CD4-positive, alpha-beta T cell treated with Interleukin-10 for 1 hour (primary cell): ENCODE data around the gene RAI1.

Source experiments
- DNase-seq: peaks from one replicate; pipeline ENCODE4 v3.0.0-alpha.2; 2020

Gene RAI1

DNA sequence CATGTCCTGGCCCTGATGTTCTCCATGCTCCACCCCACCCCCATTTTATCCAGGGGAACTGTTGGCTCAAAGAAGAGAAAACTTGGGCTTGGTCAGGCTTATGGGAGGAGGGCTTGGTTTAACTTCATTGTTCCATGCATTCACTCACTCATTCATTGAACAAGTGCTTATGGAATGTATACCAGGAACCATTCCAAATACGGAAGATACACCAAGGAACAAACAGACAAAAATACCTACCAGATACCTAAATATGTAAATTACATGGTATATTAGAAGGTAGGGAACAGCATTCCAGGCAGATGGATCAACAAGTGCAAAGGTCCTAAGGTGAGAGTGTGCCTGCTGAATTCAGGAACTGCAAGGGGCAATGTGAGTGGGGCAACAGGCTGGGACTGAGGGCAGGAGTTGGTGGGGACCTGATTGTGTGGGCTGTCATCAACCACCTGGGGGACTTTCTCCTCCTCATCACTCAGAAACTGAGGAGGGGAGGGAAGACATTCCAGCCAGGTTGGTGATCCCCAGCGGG, 39.9 kb downstream of the RAI1 start:
- no peak for DNase-seq

GRCh38 chr17:17722081-17722905, 41.0 kb downstream of the RAI1 start:
- DNase-seq, result no peak

GRCh38 chr17:17722906-17723353, 41.7 kb downstream of the RAI1 start:
- DNase-seq, result no peak

GRCh38 chr17:17723354-17724261, 42.4 kb downstream of the RAI1 start:
- no peak for DNase-seq

DNA sequence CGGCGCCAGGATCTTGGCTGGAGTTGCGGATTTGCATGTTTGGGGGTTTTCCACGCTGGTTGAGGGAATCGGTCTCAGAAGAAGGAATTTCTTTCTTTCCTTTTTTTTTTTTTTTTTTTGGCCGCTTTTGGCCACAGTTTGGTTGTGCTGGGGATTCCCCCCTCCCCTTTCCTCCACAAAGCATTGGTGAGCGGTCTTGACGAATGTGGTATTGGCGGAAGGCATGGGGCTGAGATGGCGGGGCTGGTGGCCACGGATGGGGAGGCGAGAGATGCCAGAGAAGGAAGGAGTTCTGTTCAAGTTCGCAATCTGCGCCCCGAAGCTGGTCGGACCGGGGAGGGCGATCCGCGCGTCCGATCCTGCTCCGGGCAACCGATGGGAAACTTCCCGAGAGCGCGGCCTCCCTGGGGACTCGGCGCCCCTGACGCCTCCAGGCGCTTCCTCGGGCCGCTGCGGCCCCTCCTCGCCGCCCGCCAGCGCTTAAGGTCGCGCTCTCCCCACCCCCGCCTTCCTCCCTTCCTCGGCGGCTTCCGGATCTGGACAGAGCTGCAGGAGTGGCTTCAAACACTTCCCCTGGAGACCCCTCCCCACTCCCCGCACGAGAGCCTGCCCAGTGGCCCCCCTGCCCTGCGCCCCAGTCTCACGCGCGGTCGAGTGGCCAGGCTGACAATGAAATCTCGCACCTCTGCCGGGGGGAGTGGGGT, 43.2 kb downstream of the RAI1 start:
- DNase-seq, result peak; percentile 17

DNA sequence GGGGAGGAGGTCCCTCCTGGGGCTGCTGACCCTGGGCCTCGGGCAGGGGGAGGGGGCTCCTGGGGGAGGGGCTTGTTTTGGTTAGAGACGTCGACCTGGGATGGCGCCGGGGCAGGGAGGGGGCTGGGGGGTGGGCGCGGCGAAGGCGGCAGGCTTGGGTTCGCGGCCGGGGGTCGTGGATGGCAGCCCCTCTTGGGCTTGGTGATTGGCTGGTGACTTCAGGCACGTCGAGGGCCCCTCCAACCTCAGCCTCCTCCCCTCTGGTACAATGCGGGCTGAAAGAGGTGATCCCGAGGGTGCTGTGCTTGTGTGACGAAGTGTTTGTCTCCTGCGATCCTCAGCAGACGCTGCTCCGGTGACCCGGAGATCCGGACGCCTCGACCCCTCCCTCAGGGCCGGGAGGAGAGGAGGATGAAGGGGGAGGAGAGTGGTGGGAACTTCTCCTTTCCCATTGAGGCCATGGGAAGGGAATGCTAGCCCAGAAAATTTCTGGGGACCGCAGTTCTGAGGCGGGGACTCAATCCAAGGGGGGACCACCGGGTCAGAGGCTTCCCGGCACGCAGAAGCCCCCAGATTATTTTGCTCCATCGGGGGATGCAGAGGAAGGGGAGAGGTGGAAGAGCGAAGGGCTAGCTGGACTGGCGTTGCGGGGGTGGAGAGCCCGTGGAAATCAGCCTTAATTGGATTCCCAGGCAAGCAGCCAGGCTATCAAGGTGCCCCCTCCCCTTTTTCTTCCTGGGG, 43.9 kb downstream of the RAI1 start:
- no peak for DNase-seq

DNA sequence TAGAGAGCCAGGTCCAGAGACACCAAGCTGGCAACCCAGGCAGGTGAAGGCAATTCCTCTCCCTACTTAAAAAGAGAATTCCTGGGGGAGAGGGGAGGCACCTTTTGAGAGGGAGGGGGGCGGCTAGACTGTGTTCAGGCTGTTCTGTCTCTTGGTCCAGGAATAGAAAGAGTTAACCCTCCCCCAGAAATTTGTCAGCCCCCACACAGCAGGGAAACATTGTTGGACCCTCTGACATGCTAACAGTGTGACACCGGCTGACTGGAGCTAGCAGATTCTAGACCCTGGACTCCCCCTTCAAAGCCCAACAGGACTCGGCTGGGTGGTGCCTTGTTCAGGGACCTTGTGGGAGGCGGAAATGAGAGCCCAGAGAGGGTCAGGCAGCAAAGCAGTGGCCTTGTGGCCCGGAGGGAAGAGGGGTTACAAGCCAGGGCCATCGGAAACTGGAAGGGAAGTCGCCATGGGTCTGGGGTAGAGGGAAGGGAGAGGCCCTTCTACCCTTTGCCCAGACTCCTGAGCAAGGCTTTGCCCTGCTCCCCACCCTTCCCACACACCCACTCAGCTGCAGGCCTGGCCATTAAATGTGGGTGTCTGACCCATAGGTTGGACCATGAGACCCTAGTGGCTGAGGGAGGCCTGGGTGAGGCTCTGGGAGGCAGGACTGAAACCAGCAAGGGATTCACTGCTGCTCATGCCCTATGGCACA, 44.6 kb downstream of the RAI1 start:
- no peak for DNase-seq

GRCh38 chr17:17726458-17727060, 45.3 kb downstream of the RAI1 start:
- no peak for DNase-seq

- DNase-seq, result no peak
These were observed 45.9 kb downstream of the RAI1 start for GRCh38 chr17:17727111-17727659.

DNA sequence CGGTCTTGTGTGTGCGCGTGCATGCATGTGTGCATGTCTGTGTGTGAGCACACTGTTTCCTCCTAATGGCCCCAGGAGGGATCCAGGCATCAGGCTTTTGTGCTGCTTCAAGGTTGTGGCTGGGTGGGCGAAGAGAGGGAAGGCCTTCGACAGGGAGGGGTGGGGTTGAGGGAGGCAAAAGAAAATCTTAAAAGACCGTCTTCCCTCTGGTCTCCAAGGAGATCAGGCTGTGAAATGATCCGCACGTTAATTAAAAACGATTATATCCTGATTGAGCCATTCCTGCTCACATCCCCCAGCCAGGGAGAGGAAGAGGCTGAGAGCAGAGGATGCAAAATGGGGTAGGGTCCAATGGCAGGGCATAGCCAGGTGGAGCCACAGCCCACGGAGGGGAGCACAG, 46.9 kb downstream of the RAI1 start:
- DNase-seq, result no peak

DNA sequence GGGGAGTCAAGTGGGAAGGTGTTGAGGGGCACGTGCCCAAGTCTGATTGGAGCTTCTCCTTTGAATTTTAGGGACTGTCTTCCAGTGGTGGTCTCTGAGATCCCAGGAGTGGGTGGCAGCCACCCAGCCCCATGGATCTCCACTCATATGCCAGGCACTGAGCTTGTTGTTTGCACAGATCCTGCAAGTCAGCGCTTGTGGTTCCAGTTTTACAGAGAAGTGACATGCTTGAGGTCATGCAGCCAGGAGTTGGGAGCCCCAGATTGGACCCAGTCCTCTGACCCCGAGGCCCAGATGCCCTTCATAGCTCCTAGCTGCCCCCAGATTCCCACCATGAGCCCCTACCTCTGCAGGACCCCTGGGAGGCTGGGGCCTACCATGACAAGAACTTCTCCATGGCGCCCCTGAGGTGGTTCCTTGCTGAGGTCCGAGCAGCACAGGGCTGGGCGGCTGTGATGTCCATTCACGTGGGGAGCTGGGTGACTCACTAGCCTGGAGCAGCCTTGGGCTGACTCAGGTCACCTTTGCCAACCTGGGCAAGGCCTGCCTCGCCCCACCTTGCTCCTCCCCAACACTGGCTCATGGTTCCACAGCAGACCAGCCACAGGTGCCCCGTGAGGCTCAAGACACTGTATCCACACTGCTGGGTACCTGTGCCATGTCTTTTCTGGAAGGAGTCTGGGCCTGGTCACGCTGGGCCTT, 47.4 kb downstream of the RAI1 start:
- no peak for DNase-seq

DNA sequence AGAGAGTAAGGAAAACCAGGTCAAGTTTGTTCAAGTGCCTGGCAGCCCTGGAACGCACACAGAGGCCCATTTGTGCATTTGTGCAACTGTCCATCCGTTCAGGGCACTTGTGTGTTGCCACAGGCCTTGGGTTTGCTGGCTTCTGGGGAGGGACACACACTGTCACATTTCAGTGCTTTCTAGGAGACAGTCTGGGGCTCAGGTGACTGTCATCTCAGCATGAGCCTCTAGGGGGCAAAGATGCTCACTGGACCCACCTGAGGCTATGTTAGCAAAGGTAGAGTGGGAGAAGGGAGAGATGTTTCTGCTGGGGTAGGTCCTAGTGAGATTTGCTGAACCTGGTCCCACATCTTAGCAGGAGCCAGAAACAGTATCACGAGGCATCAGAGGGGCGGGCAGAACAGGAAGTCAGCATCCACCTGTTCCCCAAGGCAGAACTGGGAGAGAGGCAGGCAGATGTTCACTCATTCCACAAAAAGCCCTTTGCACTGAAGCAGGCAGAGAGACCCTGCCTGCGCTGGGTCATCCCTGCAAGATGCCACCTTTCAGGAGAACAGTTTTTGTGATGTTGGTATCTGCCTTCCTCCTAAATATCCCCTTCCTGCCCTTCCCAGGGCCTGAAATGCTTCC, 48.5 kb downstream of the RAI1 start:
- peak; percentile 75 for DNase-seq

DNA sequence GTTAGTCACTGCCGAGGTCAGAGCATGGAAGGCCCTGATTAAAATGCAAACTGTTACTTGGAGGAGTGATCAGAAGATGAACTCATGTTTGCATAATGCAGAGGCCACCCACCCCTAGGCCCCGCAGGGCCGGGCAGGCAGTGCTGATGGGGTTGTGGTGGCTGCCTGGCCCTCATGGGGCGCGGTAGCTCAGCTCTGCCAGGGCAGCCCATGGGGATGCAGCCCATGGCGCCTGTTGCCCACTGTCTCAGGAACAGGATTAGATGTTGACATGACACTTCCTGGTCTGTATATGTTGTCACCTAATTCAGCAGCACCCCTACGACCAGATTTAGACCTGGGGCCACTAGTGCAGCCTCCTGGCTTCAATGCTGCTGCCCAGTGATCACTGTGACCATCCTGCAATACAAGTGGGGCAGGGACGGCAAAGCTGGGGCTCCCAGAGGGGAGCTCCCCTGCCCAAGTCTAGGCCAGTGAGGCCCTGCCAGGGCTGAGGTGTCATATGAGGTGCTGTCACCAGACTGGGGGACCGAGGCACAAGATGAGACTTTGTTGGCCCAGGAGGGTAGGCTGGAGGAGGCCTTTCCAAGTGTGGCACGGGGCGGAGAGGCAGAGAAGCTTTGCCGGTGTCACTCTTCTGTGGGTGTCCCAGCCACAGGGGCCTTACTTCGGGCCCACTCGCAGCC, 49.1 kb downstream of the RAI1 start:
- no peak for DNase-seq

GRCh38 chr17:17732444-17732843, 51.2 kb downstream of the RAI1 start:
- DNase-seq, result no peak

DNA sequence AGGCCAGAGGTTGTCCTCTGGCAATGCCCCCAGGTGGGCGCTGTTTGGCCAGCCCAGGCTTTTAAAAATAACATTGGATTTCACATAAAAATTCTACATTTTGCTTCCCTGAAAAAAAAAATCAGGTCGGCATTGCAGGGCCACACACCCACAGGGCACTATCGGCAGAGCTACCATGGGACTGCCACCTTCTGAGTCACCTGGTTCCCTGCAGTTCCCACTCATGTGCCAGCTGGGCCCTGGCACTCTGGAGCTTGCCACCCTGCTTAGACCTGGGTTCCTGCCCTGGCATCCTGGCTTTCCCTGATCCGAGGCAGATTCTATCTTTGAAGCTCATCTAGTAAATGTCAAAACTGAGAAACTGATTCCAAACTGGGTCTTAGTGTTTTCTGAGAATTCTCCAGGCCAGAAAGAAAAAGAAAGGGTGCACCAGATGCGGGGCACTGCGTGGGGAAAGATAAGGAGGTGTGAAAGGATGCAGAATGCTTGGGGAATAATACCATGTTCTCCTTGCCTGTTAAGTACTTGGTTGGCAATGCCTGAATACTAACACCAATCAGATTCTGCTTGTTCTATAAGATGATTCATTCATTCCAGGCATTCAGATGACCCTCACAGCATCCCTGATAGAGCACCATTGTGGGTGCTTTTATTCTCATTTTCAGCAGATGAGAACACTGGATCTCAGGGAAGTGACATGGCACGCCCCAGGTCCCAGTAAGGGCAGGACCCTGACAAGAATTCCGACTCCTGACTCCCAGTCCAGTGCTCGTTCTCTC, 51.8 kb downstream of the RAI1 start:
- DNase-seq, result no peak

- DNase-seq, result no peak
These were observed 55.2 kb downstream of the RAI1 start for GRCh38 chr17:17736205-17737183.
